Measurements from ENCODE around the gene UST. TPM values are rescaled to one million over a fixed set of nuclear protein-coding genes. Genes with fewer than 3 reads are reported as not detected.
A peak's percentile ranks its signal among the peaks of the same experiment; 100 is the strongest.

The UST gene
- total RNA-seq, 4 donors from 2014 or later = 2.3 to 8.4 (median 2.8) TPM

DNA sequence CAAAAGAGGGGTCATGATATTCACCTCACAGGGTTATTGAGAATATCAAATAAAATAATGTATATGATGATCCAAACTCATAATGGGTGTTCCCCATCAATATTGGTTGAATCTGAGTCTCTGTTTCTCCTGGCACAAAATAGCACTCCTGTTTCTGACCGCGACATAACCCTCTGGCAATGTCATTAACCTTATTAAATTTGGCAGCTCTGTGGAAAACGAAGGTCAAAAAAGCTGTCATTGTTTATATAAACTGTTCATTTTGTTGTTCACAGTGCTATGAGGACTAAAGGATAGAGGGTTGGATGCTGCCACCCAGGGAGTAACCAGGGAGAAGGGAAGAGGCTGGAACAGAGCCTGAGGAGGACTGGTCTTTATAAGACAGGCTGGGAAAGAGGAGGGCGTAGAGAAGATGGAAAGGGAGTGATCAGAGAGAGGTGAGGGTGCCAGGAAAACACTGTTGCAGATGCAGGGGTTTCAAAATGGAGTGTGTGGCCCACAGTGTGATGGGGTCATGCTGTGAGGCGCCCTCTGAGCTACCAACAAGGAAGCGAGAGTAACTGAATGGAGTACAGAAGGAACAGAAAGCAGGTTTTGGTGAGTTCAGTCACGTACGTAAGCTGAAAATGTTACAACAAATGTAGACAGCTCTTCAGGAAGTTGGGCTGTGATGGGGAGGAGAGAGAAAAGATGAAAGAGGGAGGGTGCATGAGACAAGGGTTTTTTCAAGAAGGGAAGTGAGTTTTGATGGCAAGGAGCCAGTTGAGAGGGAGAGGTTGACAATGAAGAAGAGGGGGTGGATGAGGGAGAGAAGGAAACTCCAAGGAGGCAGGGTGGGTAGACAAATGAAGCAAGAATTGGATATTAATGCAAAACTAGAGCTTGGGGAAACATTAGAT is 319.1 kb downstream of the UST start:
- Histone ChIP-seq H3K4me3 (no peak overlapping the region), H3K9me3 (no peaks in the 10 kb centered on the region), H3K36me3 (no peaks in the 10 kb centered on the region), H3K27ac (no peak overlapping the region), H3K4me1 (no peaks in the 10 kb centered on the region), H3K27me3 (no peaks in the 10 kb centered on the region)
- TF ChIP-seq, protein P1, sequence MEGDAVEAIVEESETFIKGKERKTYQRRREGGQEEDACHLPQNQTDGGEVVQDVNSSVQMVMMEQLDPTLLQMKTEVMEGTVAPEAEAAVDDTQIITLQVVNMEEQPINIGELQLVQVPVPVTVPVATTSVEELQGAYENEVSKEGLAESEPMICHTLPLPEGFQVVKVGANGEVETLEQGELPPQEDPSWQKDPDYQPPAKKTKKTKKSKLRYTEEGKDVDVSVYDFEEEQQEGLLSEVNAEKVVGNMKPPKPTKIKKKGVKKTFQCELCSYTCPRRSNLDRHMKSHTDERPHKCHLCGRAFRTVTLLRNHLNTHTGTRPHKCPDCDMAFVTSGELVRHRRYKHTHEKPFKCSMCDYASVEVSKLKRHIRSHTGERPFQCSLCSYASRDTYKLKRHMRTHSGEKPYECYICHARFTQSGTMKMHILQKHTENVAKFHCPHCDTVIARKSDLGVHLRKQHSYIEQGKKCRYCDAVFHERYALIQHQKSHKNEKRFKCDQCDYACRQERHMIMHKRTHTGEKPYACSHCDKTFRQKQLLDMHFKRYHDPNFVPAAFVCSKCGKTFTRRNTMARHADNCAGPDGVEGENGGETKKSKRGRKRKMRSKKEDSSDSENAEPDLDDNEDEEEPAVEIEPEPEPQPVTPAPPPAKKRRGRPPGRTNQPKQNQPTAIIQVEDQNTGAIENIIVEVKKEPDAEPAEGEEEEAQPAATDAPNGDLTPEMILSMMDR (IDR thresholded peaks at IDR 0.05 in 4 of 5, conservative IDR thresholded peaks at IDR 0.05 in 1 of 5) = no peak
- no peak for TF ChIP-seq POLR2A (IDR thresholded peaks at IDR 0.05)
- intact Hi-C loops (cut with DNase I; ENCODE audit: low total_unique reads) = no loop called here
- DNase-seq = no peak
- ATAC-seq = peak in 1 of 2 donors; percentile 23
- in situ Hi-C loops (cut with MboI; ENCODE audit: low sequenced_read_pairs in 4 of 4) = no loop called here

DNA sequence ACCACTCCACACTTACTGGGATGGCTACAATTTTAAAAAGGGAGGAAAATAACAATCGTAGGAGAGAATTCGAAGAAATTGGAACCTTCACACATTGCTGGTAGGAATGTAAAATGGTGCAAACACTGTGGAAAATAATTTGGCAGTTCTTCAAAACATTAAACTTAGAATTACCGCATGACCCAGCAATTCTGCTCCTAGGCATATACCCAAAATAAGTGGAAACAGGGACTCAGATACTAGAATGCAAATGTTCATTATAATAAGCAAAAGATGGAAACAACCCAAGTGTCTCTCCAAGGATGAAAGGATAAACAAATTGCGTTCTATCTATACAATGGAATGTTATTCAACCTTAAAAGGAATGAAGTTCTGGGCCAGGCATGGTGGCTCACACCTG is 325.2 kb downstream of the UST start:
- Histone ChIP-seq H3K36me3 (no peaks in the 10 kb centered on the region), H3K9me3 (no peaks in the 10 kb centered on the region), H3K27me3 (no peaks in the 10 kb centered on the region), H3K27ac (no peak overlapping the region), H3K4me1 (no peaks in the 10 kb centered on the region), H3K4me3 (no peak overlapping the region)
- in situ Hi-C loops (cut with MboI; ENCODE audit: low sequenced_read_pairs in 4 of 4) = no loop called here
- no peak for ATAC-seq
- DNase-seq = no peak
- TF ChIP-seq POLR2A (IDR thresholded peaks at IDR 0.05) = no peak
- TF ChIP-seq, protein P1 (IDR thresholded peaks at IDR 0.05 in 4 of 5, conservative IDR thresholded peaks at IDR 0.05 in 1 of 5) = no peak
- intact Hi-C loops (cut with DNase I; ENCODE audit: low total_unique reads) = no loop called here

DNA sequence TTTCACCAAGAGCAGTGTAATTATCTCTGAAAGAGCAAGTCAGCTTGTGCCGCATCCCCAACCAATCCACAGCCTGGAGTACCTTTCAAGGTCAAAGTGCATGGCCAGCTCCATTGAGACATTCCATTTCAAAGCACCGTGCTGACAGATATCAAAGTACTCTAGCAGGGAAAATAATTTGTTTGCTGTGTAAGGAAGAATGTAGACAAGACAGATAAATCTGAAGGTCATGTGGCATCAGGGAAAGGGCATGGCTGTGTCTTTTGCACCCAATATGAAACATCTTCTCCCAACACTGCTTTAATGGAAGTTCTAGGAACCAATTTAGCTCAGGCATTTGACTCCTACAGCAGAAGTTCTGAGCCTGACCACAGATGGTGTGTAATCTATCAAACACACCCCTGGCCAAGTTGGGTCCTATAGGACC is 328.0 kb downstream of the UST start:
- no peak overlapping the region for H3K27ac ChIP-seq
- H3K36me3 ChIP-seq = no peaks in the 10 kb centered on the region
- TF ChIP-seq, protein P1 (IDR thresholded peaks at IDR 0.05 in 4 of 5, conservative IDR thresholded peaks at IDR 0.05 in 1 of 5) = no peak
- no peak for TF ChIP-seq POLR2A (IDR thresholded peaks at IDR 0.05)
- H3K4me1 ChIP-seq = no peaks in the 10 kb centered on the region
- intact Hi-C loops (cut with DNase I; ENCODE audit: low total_unique reads) (loop anchor here (1.0 kb wide), 1 partner anchor 18 kb away; no protein-coding TSS in a partner anchor), in situ Hi-C loops (cut with MboI; ENCODE audit: low sequenced_read_pairs in 4 of 4) (no loop called here)
- no peak for DNase-seq
- ATAC-seq = no peak
- no peaks in the 10 kb centered on the region for H3K9me3 ChIP-seq
- no peak overlapping the region for H3K4me3 ChIP-seq
- no peaks in the 10 kb centered on the region for H3K27me3 ChIP-seq

DNA sequence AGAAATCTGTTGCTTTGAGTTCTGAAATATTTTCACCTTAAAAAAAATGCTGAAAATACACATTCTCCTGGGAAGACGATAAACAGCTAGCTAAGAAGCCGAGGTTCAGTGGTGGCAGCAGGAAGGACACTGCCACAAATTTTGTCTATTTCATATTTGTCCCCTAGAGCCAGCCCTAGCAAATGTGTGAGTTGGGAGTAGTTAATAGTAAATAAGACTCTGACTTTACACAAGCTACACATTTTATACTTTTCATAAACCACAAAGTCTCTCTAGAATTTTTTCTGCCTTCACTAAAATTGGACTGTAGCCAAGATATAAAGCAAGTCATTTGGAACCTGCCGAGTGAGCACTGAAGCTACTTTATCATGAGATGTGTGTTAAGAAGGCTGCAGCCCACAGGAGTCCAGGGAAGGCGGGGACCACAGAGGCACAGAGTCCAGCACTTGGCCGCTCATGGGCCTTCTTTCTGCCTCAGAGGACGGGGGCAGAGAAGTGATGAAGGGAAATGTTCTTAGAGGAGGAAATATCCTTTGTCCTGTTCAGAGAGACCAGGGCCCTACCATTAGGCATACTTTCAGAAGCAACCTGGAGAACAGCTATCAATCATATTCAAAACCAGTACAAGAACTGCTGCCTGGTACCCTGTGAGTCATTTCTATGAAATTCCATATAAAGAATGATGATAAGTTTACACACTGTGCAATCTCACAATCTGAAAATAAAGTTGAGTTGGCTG is 329.0 kb downstream of the UST start:
- ATAC-seq (no peak), DNase-seq (no peak)
- Histone ChIP-seq H3K27me3 (no peaks in the 10 kb centered on the region), H3K4me3 (no peak overlapping the region), H3K36me3 (no peaks in the 10 kb centered on the region), H3K27ac (no peak overlapping the region), H3K4me1 (no peaks in the 10 kb centered on the region), H3K9me3 (no peaks in the 10 kb centered on the region)
- intact Hi-C loops (cut with DNase I; ENCODE audit: low total_unique reads) (no loop called here), in situ Hi-C loops (cut with MboI; ENCODE audit: low sequenced_read_pairs in 4 of 4) (no loop called here)
- TF ChIP-seq POLR2A (IDR thresholded peaks at IDR 0.05) = no peak
- TF ChIP-seq, protein P1 (IDR thresholded peaks at IDR 0.05 in 4 of 5, conservative IDR thresholded peaks at IDR 0.05 in 1 of 5) = no peak

All from gastrocnemius medialis (tissue), 4 donors.